ENCODE data around the gene COMT. TPM values are rescaled to one million over a fixed set of nuclear protein-coding genes. Genes with fewer than 3 reads are reported as not detected.

COMT gene
- total and polyA plus RNA-seq, 2 donors from 2014 or later, result 118 to 244 TPM

- H3K36me3 ChIP-seq (ENCODE audit: control insufficient read depth in 2 of 3, insufficient read depth in 3 of 3, low read length in 3 of 3), result no peaks in the 10 kb centered on the region
- no peak overlapping the region for H3K9ac ChIP-seq (ENCODE audit: low read length in 3 of 3)
- no peak for TF ChIP-seq CTCF (IDR thresholded peaks at IDR 0.05; ENCODE audit: borderline replicate concordance, extremely low read depth, insufficient read depth)
- H3K4me3 ChIP-seq (ENCODE audit: low read length in 3 of 3), result no peak overlapping the region
- H3K9me3 ChIP-seq (ENCODE audit: control insufficient read depth in 2 of 3, insufficient read depth in 1 of 3, low read length in 3 of 3), result no peaks in the 10 kb centered on the region
- no peak overlapping the region for H3K27ac ChIP-seq (ENCODE audit: low read depth in 2 of 2, low read length in 2 of 2)
- peaks cover 7% of the 10 kb centered on the region for H3K27me3 ChIP-seq (ENCODE audit: control insufficient read depth, insufficient read depth, low read length)
- FAIRE-seq (no peak), DNase-seq (peak in 1 of 5 donors; percentile 64)
- intact Hi-C loops (cut with DNase I), result loop anchor here (5.0 kb wide), 1 partner anchor 36 kb away; no protein-coding TSS in a partner anchor
- H3K4me1 ChIP-seq (ENCODE audit: control insufficient read depth in 2 of 3, insufficient read depth in 2 of 3, low read depth in 1 of 3, low read length in 3 of 3), result peaks cover 0 to 27% (median 11%) of the 10 kb centered on the region in 3 donors
Measured at GRCh38 chr22:20012741-20013331, 71.3 kb downstream of the COMT start.

- Histone ChIP-seq H3K9ac (ENCODE audit: low read length in 3 of 3) (no peak overlapping the region), H3K4me3 (ENCODE audit: low read length in 3 of 3) (no peak overlapping the region), H3K27ac (ENCODE audit: low read depth in 2 of 2, low read length in 2 of 2) (no peak overlapping the region), H3K36me3 (ENCODE audit: control insufficient read depth in 2 of 3, insufficient read depth in 3 of 3, low read length in 3 of 3) (no peaks in the 10 kb centered on the region), H3K9me3 (ENCODE audit: control insufficient read depth in 2 of 3, insufficient read depth in 1 of 3, low read length in 3 of 3) (no peaks in the 10 kb centered on the region), H3K4me1 (ENCODE audit: control insufficient read depth in 2 of 3, insufficient read depth in 2 of 3, low read depth in 1 of 3, low read length in 3 of 3) (peaks cover 0 to 27% (median 11%) of the 10 kb centered on the region in 3 donors), H3K27me3 (ENCODE audit: control insufficient read depth, insufficient read depth, low read length) (peaks cover 11% of the 10 kb centered on the region)
- intact Hi-C loops (cut with DNase I), result loop anchor here (5.0 kb wide), 1 partner anchor 36 kb away; no protein-coding TSS in a partner anchor
- DNase-seq (peak; percentile 83 to 91 (median 88)), FAIRE-seq (no peak)
- peak; percentile 86 for TF ChIP-seq CTCF (IDR thresholded peaks at IDR 0.05; ENCODE audit: borderline replicate concordance, extremely low read depth, insufficient read depth)
Measured at GRCh38 chr22:20013382-20013871, 71.9 kb downstream of the COMT start.

GRCh38 chr22:20014526-20015186, 73.1 kb downstream of the COMT start:
- DNase-seq, result peak in 2 of 5 donors; percentile 44 to 63
- H3K36me3 ChIP-seq (ENCODE audit: control insufficient read depth in 2 of 3, insufficient read depth in 3 of 3, low read length in 3 of 3), result no peaks in the 10 kb centered on the region
- no peak overlapping the region for H3K9ac ChIP-seq (ENCODE audit: low read length in 3 of 3)
- no peak overlapping the region for H3K27ac ChIP-seq (ENCODE audit: low read depth in 2 of 2, low read length in 2 of 2)
- H3K27me3 ChIP-seq (ENCODE audit: control insufficient read depth, insufficient read depth, low read length), result peaks cover 15% of the 10 kb centered on the region
- H3K4me1 ChIP-seq (ENCODE audit: control insufficient read depth in 2 of 3, insufficient read depth in 2 of 3, low read depth in 1 of 3, low read length in 3 of 3), result peaks cover 0 to 27% (median 11%) of the 10 kb centered on the region in 3 donors
- intact Hi-C loops (cut with DNase I), result loop anchor here (5.0 kb wide), 1 partner anchor 37 kb away; no protein-coding TSS in a partner anchor
- H3K9me3 ChIP-seq (ENCODE audit: control insufficient read depth in 2 of 3, insufficient read depth in 1 of 3, low read length in 3 of 3), result no peaks in the 10 kb centered on the region
- no peak for FAIRE-seq
- H3K4me3 ChIP-seq (ENCODE audit: low read length in 3 of 3), result no peak overlapping the region
- TF ChIP-seq CTCF (IDR thresholded peaks at IDR 0.05; ENCODE audit: borderline replicate concordance, extremely low read depth, insufficient read depth), result no peak
